Breast epithelium (tissue), 3 donors: Measurements from ENCODE around the gene RILP.

ENCODE experiments used
- POLR2A ChIP-seq: fragments of 450-650 bp; IDR thresholded peaks from one replicate; pipeline ENCODE4 v1.6.1; 2016; ENCODE audit warnings: antibody characterized with exemption, mild to moderate bottlenecking, moderate library complexity
- POLR2AphosphoS5 ChIP-seq, 3 donors: sonication (generic); formaldehyde crosslinking; IDR thresholded peaks; one replicate each; pipeline ENCODE4 v1.6.1; 2017; ENCODE audit warnings: antibody characterized with exemption in 3 of 3
- TF ChIP-seq, protein P1 (sequence below), 3 donors: fragments of 450-650 bp; IDR thresholded peaks; one replicate each; pipeline ENCODE4 v1.5.1; 2016 to 2017; ENCODE audit warnings: antibody characterized with exemption in 3 of 3, mild to moderate bottlenecking in 3 of 3, moderate library complexity in 3 of 3

DNA sequence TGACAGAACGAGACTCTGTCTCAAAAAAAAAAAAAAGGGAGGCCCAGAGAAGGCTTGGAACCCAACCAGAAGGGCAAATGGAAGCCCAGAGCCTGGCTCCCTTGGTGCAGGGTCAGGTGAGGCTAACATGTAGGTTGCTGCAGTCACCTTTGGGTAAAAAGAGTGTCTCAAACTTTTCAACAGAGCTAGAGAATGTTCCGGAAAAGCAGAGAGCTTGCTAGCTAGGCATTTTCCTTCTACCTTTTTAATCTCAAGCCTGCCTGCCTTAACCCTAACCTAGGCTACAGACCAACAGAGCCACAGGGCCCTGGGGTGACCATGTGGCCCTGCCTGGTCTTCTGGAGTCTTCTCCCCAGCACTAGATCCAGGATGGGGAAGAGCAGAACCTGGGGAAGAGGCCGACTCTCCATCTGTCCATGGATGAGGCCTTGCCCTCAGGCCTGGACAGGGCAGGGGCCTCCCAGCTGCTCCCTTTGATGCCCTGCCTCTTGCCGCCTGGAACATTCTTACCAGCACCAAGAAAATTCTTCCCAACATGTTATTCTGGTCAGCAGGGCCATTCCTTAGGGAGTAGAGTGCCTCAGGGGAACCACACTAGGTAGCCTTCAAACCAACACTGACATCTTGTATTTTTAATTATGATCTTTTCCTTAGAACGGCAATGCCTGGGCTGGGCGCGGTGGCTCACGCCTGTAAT is 51.1 kb downstream of the RILP start:
- no peak for TF ChIP-seq POLR2A
- TF ChIP-seq, protein P1, sequence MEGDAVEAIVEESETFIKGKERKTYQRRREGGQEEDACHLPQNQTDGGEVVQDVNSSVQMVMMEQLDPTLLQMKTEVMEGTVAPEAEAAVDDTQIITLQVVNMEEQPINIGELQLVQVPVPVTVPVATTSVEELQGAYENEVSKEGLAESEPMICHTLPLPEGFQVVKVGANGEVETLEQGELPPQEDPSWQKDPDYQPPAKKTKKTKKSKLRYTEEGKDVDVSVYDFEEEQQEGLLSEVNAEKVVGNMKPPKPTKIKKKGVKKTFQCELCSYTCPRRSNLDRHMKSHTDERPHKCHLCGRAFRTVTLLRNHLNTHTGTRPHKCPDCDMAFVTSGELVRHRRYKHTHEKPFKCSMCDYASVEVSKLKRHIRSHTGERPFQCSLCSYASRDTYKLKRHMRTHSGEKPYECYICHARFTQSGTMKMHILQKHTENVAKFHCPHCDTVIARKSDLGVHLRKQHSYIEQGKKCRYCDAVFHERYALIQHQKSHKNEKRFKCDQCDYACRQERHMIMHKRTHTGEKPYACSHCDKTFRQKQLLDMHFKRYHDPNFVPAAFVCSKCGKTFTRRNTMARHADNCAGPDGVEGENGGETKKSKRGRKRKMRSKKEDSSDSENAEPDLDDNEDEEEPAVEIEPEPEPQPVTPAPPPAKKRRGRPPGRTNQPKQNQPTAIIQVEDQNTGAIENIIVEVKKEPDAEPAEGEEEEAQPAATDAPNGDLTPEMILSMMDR (IDR thresholded peaks at IDR 0.05) = no peak
- no peak for TF ChIP-seq POLR2AphosphoS5 (IDR thresholded peaks at IDR 0.05)
